Calu3 (cell line): ENCODE results near the gene ZDHHC18. TPM values are rescaled to one million over a fixed set of nuclear protein-coding genes. Genes with fewer than 3 reads are reported as not detected.

ENCODE experiments used
- BruUV-seq: library from RNA; stranded (reverse); fragments of 400-500 nt; replicated peaks from 2 replicates; lab custom pipeline; 2021; lab: Mats Ljungman, UMichigan
- CTCF ChIA-PET: fragments of 300-600 bp; sonication (Branson Sonifier 250); formaldehyde crosslinking; loops from one replicate; lab custom pipeline; 2022; ENCODE audit warnings: antibody characterized with exemption; lab: Charles Lee
- DNase-seq: peaks from one replicate; pipeline ENCODE4 v3.0.0; 2022
- H3K27ac Mint-ChIP-seq: one replicate; pipeline ENCODE4 v1.8.0; 2022; ENCODE audit warnings: mixed read lengths; ENCODE audit not compliant: unreplicated experiment
- H3K27me3 Mint-ChIP-seq: one replicate; pipeline ENCODE4 v1.8.0; 2022; ENCODE audit warnings: mixed read lengths; ENCODE audit not compliant: unreplicated experiment
- H3K36me3 Mint-ChIP-seq: one replicate; pipeline ENCODE4 v1.8.0; 2022; ENCODE audit warnings: mild to moderate bottlenecking, moderate library complexity, mixed read lengths; ENCODE audit not compliant: insufficient read depth, unreplicated experiment
- H3K4me1 Mint-ChIP-seq: one replicate; pipeline ENCODE4 v1.8.0; 2022; ENCODE audit warnings: mild to moderate bottlenecking, low read depth, mixed read lengths; ENCODE audit not compliant: unreplicated experiment
- H3K4me3 Mint-ChIP-seq: one replicate; pipeline ENCODE4 v1.8.0; 2022; ENCODE audit warnings: mild to moderate bottlenecking, low read depth, moderate library complexity, mixed read lengths; ENCODE audit not compliant: unreplicated experiment
- H3K9me3 Mint-ChIP-seq: one replicate; pipeline ENCODE4 v1.8.0; 2022; ENCODE audit warnings: low read depth, mixed read lengths; ENCODE audit not compliant: unreplicated experiment
- intact Hi-C: fragments of 100-400 bp; cut with micrococcal nuclease; formaldehyde crosslinking; loops from one replicate; pipeline ENCODE4 v1.10.0; 2022; ENCODE audit not compliant: unreplicated experiment
- total RNA-seq: library from RNA; stranded (reverse); gene quantifications from 2 replicates; pipeline ENCODE4 v1.2.3, GENCODE V29; 2022
- TF ChIP-seq, protein P1 (sequence below): fragments of 200-600 bp; IDR thresholded peaks from one replicate; pipeline ENCODE4 v1.8.0; 2022; ENCODE audit warnings: antibody characterized with exemption; ENCODE audit not compliant: unreplicated experiment

ZDHHC18 gene
- total RNA-seq, 1 experiment from 2014 or later = 21.8 TPM

- intact Hi-C loops = no loop called here
- Mint-ChIP-seq H3K27me3 (no peaks in the 10 kb centered on the region), H3K9me3 (no peaks in the 10 kb centered on the region), H3K4me3 (no peak overlapping the region), H3K27ac (no peak overlapping the region), H3K36me3 (peaks cover 33% of the 10 kb centered on the region), H3K4me1 (peaks cover 7% of the 10 kb centered on the region)
- DNase-seq = no peak
- CTCF ChIA-PET = no interaction called here
- TF ChIP-seq, protein P1, sequence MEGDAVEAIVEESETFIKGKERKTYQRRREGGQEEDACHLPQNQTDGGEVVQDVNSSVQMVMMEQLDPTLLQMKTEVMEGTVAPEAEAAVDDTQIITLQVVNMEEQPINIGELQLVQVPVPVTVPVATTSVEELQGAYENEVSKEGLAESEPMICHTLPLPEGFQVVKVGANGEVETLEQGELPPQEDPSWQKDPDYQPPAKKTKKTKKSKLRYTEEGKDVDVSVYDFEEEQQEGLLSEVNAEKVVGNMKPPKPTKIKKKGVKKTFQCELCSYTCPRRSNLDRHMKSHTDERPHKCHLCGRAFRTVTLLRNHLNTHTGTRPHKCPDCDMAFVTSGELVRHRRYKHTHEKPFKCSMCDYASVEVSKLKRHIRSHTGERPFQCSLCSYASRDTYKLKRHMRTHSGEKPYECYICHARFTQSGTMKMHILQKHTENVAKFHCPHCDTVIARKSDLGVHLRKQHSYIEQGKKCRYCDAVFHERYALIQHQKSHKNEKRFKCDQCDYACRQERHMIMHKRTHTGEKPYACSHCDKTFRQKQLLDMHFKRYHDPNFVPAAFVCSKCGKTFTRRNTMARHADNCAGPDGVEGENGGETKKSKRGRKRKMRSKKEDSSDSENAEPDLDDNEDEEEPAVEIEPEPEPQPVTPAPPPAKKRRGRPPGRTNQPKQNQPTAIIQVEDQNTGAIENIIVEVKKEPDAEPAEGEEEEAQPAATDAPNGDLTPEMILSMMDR = no peak
- no TSS peak for BruUV-seq
These were observed 70.9 kb downstream of the ZDHHC18 start for GRCh38 chr1:26897351-26897750.

DNA sequence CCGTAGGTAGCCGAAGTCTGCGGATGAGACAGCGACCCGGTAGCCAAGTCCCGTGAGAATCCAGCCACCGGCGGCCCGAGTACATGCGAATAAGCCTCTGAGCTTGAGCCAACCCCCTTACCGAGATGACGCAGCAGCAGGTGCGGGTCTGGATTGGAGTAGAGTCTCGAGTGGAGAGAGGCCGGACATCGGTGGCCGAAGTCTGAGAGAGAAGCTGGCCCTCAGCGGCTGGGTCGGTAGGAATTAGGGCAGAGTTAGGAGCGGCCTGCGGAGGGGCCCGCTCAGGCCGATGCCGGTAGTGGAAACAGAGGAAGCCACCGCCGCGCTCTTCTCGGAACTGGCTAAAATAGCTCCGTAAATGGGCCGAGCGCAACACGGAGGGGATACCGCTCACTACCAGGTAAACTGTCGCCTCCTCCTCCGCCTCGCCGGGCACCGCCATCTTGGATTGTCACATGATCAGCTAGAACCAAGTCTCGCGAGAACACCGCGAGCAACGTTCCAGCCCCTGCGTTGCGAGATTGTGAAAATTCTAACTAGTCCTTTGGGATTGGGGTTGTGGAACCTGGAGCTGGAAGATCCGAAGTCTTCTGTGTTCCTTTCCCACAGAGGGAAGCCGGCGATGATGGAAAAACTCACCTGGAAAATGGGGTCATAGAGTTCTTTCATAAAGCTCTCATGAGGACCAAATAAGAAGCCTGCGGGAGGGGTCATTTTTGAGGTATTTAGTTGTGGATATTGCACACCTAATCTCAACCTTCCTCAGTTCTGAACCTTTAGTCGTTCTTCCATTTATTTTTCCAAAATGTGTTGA, 73.7 kb downstream of the ZDHHC18 start, which contains the start of gene GPATCH3:
GPATCH3 (minus strand) TSS at position 467 of the 814 bp plus-strand sequence; CDS start at position 442, 25 bp downstream.
- Mint-ChIP-seq H3K27me3 (no peaks in the 10 kb centered on the region), H3K4me1 (peaks cover 7% of the 10 kb centered on the region), H3K36me3 (peaks cover 24% of the 10 kb centered on the region), H3K27ac (peak within 1 kb of the TSS; percentile 98), H3K9me3 (no peaks in the 10 kb centered on the region), H3K4me3 (peak within 1 kb of the TSS; percentile 91)
- TF ChIP-seq, protein P1 = no peak
- intact Hi-C loops = no loop called here
- DNase-seq = peak; percentile 80
- TSS peak; percentile 90 for BruUV-seq
- CTCF ChIA-PET = interaction anchor here (0.6 to 1.1 kb wide), 5 partner anchors 8 to 100 kb away, joined by 3 to 7 read pairs (median 4); no protein-coding TSS in a partner anchor

DNA sequence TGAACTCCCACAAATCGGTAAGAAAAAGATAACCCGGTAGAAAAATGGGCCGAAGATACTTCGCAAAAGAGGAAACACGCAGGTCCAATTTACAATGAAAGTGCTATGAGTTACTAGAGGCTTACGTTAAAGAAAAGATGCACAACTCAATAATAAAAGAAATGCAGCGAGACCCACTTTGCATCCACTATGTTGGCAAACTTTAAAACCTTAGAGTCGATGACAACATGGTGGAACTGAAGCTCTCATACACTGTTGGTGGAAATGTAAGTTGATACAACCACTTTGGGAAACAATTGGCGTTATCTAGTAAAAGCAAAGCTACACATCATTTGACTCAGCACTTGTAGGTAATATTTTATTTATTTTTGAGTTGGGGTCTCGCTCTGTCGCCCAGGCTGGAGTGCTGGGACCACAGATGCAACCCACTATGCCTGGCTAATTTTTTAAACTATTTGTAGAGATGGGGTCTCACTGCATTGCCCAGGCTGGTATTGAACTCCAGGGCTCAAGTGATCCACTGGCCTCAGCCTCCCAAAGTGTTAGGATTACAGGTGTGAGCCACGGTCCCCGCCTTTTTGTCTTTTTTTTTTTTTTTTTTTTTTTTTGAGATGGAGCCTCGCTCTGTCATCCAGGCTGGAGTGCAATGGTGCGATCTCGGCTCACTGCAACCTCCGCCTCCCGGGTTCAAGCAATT, 74.5 kb downstream of the ZDHHC18 start:
- intact Hi-C loops = no loop called here

More for the DNA sequence above, 74.5 kb downstream of the ZDHHC18 start:
- DNase-seq = no peak
- Mint-ChIP-seq H3K27me3 (no peaks in the 10 kb centered on the region), H3K27ac (peak overlapping the region; percentile 98), H3K4me1 (peaks cover 7% of the 10 kb centered on the region), H3K4me3 (peak overlapping the region; percentile 91), H3K9me3 (no peaks in the 10 kb centered on the region), H3K36me3 (peaks cover 24% of the 10 kb centered on the region)
- BruUV-seq = no TSS peak
- CTCF ChIA-PET = interaction anchor here (0.6 to 1.1 kb wide), 5 partner anchors 8 to 349 kb away, joined by 3 to 7 read pairs (median 3); no protein-coding TSS in a partner anchor
- TF ChIP-seq, protein P1 = no peak

Other genes starting within 250 kb of the ZDHHC18 start
- 51.7 and 52.5 TPM in 2 replicates for gene ARID1A, start 130.7 kb upstream of the ZDHHC18 start, total RNA-seq
- gene PIGV, start 38.7 kb upstream of the ZDHHC18 start, total RNA-seq = 9.9 and 11.9 TPM in 2 replicates
- 74.5 and 103 TPM in 2 replicates for gene SFN, start 36.5 kb downstream of the ZDHHC18 start, total RNA-seq
- 23.4 and 24.3 TPM in 2 replicates for gene GPN2, start 63.6 kb downstream of the ZDHHC18 start, total RNA-seq
- 11.5 and 11.7 TPM in 2 replicates for gene GPATCH3, start 73.8 kb downstream of the ZDHHC18 start, total RNA-seq
- gene NR0B2, start 87.3 kb downstream of the ZDHHC18 start, total RNA-seq = 0.32 TPM in 1 of 2 replicates, not detected in the other
- 101 and 121 TPM in 2 replicates for gene NUDC, start 95.1 kb downstream of the ZDHHC18 start, total RNA-seq
- gene KDF1, start 133.8 kb downstream of the ZDHHC18 start, total RNA-seq = 18.9 and 19.4 TPM in 2 replicates
- 195 and 277 TPM in 2 replicates for gene TRNP1, start 167.0 kb downstream of the ZDHHC18 start, total RNA-seq
- gene TENT5B, start 186.2 kb downstream of the ZDHHC18 start, total RNA-seq = 0.59 and 1.0 TPM in 2 replicates